Measurements from ENCODE around the gene SSC5D.
"Not testable (repeated sequence)": the region's sequence is repeated elsewhere in the genome, so short reads cannot be mapped to it uniquely, and the experiment has no call there.

Gene SSC5D

DNA sequence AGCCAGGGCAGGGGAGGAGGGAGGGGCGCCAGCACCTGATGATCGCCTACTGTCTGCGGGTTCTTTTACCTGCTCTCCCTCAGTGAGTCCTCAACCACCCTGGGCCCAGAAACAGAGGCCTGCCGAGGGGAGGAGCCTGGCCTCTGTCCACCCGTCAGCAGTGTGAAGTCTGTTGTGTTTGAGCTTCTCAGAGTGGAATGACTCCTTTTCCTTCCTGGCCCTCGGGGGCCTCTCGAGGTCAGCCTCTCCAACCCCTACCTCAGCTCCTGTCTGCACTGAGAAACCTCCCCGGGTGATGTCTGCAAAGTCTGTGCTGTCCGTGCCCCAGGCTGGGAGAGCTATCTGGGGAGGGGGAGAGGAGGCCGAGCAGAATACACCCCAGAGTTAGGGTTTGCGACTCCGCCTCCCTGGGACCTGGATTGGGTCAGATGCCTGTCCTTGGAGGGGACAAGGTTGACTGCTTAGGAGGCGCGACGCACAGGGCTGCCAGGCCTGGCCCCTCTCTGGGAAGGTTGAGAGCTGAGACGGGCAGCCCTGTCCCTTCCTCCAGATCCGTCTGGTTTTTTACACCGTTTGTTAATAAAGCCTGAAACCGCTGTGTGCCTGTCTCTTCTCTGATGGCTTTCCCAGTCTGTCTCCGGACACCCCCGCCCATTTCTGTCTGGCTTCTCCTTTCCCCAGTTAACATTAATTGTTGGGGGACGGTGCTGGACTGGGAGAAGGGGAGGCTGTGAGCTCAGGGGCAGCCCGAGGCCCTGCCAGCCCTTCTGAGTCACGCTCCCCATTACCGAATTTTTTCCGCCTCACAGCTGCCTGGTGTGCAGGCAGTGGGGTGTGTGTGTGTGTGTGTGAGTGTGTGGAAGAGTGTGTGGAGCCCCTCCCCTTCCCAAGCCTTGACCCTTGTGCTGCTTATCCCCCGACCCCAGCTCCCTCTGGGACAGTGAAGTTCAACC, 989 bp upstream of the SSC5D start:
- DNase-seq (ENCODE audit: low spot score): no peak

DNA sequence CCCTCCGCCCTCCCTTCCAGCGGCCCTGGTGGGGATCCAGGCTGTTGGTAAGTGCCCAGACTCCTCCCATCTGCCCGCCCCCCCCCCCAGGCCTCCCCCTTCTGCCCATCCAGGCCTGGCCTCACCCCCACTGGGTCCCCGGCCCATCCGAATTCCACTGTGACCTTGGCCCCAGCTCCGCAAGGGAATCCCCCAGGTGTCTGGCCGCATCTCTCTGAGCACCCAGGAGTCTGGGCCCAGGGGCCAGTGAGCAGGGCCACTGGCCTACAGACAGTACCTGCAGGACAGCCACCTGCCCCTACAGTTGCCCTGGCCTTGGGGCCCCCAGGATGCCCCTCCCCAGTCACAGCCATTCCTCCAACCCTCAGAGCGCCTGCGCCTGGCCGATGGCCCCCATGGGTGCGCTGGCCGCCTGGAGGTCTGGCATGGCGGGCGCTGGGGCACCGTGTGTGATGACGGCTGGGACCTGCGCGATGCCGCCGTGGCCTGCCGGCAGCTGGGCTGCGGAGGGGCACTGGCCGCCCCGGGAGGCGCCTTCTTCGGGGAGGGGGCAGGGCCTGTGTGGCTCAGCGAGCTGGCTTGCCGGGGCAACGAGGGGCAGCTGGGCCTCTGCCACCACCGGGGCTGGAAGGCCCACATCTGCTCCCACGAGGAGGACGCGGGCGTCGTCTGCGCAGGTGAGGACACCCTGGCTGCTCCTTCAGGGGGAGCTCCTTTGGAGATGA, 912 bp downstream of the SSC5D start:
- DNase-seq (ENCODE audit: low spot score): no peak

GRCh38 chr19:55489711-55490477, 1.7 kb downstream of the SSC5D start:
- DNase-seq (ENCODE audit: low spot score): no peak

DNA sequence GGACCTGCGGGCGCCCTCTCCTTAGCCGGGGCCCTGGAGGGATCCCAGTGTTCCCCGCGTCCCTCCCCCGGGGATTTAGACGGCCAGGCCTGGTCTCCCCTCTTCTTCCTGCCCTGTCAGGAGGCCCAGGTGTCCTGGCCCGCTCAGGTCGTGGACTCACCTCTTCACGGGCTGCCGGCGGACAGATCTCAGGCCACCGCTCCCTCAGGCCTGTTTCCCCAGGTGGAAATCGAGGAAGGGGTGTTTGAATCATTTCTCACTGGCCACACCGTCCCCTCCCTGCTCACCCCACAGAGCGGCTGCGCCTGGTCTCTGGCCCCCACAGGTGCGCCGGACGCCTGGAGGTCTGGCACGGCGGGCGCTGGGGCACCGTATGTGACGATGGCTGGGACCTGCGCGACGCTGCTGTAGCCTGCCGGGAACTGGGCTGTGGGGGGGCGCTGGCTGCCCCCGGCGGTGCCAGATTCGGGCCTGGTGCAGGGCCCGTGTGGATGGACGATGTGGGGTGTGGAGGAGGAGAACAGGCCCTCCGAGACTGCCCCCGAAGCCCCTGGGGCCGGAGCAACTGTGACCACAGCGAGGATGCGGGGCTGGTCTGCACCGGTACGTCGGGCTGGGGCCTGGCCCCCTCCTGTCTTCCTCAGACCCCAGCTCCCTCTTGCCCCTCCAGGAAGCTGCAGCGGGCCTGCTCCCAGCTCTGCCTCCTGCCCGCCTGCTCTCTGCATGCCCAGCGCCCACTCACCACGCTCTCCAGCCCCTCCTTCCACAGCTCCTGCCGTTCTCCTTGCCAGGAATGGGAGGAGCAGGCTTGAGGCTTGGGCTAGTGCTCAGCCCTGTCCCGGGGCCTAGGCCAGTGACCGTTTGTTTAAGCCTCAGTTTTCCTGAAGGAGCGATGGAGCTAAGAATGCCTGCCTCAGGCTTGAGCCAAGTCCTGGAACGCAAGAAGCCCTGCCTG, 2.5 kb downstream of the SSC5D start:
- DNase-seq (ENCODE audit: low spot score): no peak

DNA sequence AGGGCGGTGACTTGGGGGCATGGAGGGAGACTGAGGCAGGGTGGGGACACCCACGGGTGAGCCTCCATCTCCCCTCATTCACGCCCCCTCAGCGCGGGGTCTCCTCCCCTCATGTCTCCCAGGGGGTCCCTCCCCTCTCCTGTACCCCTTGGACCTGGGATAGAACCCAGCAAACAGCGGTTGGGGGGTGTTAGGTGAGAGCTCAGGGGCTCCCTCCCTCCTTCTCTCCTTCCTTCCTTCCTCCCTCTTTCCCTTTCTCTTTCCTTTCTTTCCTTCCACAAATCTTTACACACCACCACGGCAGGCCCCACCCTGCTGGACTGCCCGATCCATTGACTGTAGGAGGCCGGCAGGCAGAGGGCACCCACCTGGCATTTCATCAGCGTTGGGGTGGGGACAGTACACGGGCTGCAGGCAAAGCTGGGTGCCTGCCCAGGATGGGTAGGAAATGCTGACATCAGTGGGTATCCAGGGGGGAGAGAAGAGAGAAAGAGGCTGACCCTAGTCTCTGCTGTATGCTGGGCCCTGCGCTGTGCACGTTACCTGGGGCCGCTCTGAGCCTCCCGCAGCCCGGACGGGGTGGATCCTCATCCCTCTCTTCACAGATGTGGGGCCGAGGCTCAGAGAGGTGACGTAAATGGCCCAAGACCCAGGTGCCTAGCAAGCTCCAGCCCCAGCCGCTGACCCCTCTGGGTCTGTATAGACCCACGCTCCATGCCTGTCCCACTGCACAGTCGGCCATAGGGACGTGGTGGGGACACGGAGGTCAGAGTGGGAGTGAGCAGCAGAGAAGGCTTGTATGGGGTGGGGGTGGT, 3.5 kb downstream of the SSC5D start:
- no peak for DNase-seq (ENCODE audit: low spot score)

DNA sequence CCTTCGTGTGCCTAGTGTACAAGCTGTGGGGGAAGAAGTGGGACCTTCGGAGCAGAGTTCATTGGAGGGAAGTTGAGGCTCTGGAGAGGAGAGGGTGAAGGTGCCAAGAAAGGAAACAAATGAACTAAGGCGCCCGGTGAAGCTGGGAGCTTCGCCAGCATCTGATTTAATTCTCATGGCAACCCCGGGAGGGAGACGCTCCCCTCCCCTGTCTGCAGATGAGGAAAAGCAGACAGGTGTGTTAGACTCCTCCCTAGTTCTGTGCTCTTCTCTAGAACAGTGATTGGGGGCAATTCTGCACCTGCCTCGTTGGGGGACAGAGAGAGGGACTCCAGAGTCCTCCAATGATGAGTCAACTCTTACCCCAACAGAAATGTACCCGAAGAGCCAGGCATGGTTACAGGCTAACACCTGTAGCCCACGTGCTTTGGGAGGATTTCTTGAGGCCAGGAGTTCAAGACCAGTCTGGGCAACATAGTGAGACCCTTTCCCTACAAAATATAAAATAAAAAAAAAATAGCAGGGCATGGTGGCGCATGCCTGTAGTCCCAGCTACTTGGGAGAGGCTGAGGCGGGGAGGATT, 4.2 kb downstream of the SSC5D start:
- no peak for DNase-seq (ENCODE audit: low spot score)

GRCh38 chr19:55493052-55493644, 4.9 kb downstream of the SSC5D start:
- no peak for DNase-seq (ENCODE audit: low spot score)

DNA sequence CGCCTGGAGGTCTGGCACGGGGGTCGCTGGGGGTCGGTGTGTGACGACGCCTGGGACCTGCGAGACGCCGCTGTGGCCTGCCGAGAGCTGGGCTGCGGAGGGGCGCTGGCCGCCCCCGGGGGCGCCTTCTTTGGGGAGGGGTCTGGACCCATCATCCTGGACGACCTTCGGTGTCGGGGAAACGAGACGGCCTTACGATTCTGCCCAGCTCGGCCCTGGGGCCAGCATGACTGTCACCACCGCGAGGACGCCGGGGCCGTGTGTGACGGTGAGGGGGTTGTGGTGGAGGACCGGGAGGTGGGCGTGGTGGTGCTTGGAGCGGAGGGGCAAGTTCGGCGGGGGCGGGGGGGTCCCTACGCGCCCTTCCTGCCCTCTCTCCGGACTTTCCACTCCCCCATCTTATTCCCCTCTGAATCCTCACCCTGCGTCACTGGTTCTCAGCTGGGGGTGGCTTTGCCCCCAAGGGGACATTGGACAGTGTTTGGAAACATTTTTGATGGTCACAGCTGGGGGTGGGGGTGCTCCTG, 5.5 kb downstream of the SSC5D start:
- DNase-seq (ENCODE audit: low spot score): no peak

DNA sequence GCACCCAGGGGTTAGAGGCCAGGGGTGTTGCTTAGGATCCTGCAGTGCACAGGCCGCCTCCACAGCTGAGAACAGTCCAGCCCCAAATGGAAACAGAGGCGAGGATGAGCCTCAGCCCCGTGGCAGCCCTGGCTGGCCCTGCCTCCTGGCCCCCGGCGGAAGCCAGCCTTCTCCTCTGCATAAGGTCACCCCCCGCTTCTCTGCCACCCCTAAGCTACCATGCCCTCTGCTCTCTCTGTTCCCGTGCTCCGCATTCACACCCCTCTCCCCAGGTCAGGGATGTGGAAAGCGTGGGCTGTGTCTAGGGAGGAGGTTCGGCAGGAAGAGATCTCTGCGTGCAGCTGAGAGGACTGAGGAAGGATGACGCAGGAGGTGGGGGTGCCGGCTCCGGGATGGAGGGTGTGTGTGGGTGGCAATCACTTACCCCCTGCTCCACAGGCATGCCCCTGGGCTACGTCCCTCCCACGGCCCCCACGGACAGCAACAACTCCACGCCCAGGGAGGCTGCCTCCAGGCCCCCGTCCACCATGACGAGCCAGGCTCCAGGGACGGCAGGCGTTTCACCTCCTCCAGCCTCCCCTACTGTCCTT, 6.0 kb downstream of the SSC5D start:
- DNase-seq (ENCODE audit: low spot score): no peak

DNA sequence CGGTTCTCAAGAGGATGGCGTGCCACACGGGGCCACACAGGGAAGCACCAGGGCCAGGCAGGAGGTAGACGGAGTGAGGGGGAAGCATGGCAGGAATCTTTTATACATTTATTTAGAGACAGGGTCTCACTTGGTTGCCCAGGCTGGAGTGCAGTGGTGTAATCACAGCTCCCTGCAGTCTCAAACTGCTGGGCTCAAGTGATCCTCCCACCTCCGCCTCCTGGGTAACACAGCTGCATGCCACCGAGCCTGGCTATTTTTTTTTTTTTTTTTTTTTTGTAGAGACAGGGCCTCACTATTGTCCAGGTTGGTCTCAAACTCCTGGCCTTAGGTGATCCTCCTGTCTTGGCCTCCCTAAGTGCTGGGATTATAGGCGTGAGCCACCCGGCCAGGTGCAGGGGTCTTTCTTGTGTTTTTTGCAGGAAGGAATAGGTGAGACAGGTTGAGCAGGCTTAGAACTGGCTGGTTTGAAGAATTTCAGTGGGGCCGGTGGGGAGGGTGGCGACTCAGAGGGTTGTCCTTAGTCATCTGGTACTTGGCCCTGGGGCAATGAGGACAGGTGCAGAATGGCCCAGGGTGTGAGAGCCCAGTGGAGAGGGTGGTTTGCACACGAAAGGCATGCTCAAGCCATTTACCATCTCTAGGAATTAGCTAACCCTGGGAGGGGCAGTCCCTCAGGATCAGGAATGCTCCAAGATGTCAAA, 7.6 kb downstream of the SSC5D start:
- DNase-seq (ENCODE audit: low spot score): no peak

DNA sequence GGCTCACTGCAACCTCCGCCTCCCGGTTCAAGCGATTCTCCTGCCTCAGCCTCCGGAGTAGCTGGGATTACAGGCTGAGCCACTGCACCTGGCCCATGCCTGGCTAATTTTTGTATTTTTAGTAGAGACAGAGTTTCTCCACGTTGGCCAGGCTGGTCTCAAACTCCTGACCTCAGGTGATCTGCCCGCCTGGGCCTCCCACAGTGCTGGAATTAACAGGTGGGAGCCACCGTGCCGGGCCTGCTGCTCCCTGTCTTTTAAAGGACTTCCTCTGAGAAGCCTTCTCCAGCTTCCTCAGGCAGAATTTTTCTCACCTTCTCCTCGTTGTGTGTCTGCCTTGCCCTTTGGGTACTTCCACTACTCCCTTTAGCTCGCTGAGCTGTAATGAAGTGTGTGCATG, 8.6 kb downstream of the SSC5D start:
- not testable (repeated sequence) for DNase-seq (ENCODE audit: low spot score)

DNA sequence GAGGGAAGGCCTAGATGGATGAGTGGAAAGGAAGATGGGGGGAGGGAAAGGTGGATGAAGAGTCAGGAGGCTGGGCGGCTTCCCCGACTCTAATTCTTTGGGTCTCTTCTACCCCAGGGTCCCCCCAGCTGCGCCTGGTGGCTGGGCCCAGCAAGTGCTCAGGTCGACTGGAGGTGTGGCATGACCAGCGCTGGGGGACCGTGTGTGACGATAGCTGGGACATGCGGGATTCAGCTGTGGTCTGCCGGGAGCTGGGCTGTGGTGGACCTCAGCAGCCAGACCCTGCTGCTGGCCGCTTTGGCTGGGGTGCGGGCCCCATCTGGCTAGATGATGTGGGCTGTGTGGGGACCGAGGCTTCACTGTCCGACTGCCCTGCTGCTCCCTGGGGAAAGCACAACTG, 9.5 kb downstream of the SSC5D start:
- DNase-seq (ENCODE audit: low spot score): no peak

DNA sequence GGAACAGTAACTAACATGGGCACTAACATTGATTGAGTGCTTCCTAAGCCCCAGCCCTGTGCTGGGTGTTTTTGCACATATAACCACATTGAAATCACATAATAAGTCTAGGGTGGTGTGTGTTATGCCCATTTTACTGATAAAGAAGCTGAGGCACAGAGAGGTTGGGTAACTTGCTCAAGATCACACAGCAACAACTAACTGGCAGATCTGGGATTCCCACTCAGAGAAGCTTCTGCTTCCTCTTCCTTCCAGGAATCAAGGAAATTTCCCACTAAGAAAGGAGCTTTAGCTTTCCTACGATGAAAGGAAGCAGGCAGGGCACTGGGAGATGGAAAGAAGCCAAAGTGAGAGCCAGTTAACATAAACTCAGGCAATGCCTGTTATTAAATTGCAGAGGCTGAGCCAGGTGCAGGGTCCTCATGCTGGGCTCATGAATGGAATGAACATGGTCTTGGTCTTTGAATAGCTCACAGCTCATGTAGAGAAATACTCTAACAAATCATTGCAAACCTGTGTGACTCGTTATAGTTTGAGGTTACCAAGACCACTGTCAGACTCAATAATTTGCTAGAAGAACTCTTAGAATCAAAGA, 10.1 kb downstream of the SSC5D start:
- DNase-seq (ENCODE audit: low spot score): no peak

DNA sequence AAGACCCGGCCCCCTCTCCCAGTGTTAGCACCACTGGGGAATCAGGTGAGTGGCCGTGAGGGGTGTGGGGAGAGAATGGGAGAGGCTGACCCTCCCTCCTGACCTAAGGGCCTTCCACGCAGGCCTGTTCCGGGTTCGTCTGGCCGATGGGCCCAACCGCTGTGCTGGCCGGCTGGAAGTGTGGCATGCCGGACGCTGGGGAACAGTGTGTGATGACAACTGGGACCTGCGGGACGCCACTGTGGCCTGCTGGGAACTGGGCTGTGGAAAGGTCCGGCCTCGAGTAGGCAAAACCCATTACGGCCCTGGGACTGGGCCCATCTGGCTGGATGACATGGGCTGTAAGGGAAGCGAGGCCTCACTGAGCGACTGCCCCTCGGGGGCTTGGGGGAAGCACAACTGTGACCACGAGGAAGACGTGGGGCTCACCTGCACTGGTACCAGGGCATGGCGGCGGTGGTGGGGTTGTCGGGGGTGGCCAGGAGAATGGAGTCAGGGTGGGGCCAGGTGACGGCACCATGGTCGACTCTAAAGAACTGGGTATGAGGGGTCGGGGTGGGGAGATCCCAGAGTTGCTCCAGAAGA, 12.2 kb downstream of the SSC5D start:
- DNase-seq (ENCODE audit: low spot score): no peak

GRCh38 chr19:55502197-55502952, 14.1 kb downstream of the SSC5D start:
- DNase-seq (ENCODE audit: low spot score): no peak

- no peak for DNase-seq (ENCODE audit: low spot score)
Measured at GRCh38 chr19:55503157-55503501, 14.9 kb downstream of the SSC5D start.

Measured in hematopoietic multipotent progenitor cell treated with erythropoietin and hydrocortisone succinate and interleukin-3 and kit ligand, for 17 days (in vitro differentiated cells).